Measurements from ENCODE around the gene CNKSR1.

DNA sequence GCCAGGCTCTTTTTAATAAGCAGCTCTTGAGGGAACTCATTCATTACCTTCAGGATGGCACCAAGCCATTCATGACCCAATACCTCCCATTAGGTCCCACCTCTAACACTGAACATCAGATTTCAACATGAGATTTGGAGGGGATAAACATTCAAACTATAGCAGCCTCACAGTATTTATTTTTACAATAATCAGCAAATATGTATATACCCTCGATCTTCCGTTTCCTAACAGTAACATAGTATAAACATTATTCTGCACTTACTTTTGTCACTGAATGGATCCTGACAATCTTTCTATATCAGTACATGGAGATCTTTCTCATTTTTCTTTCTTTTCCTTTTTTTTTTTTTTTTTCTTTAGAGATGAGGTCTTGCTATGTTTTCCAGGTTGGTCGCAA is 18.5 kb downstream of the CNKSR1 start:
- TF ChIP-seq ZNF274 (IDR thresholded peaks at IDR 0.05; ENCODE audit: low read depth, low read length) (no peak), YY1 (IDR thresholded peaks at IDR 0.05; ENCODE audit: insufficient read depth, insufficient read length) (no peak)

Data from NT2/D1 (cell line).